Right cardiac atrium (tissue), 5 donors: ENCODE results near the gene PPM1M. TPM values are rescaled to one million over a fixed set of nuclear protein-coding genes. Genes with fewer than 3 reads are reported as not detected.
A peak's percentile ranks its signal among the peaks of the same experiment; 100 is the strongest.

Experiments used
- ATAC-seq, 2 donors: fragments of 200-7000 bp; cut with Tn5 transposase; one replicate each; pipeline versions ENCODE4 v1.8.0 to v1.9.1; 2020; ENCODE audit warnings: moderate library complexity in 2 of 2, mild to moderate bottlenecking in 1 of 2
- DNase-seq, 3 donors: peaks; one replicate each; pipeline ENCODE4 v3.0.0-alpha.2; 2020
- H3K27ac ChIP-seq: one replicate; pipeline ENCODE4 v1.5.1; 2013; ENCODE audit warnings: mild to moderate bottlenecking, low read length, control low read depth, moderate library complexity
- H3K27me3 ChIP-seq: one replicate; pipeline ENCODE4 v1.6.1; 2013; ENCODE audit not compliant: control insufficient read depth, insufficient read depth
- H3K4me1 ChIP-seq: one replicate; pipeline ENCODE4 v1.6.1; 2013; ENCODE audit warnings: low read length; ENCODE audit not compliant: control insufficient read depth, insufficient read depth
- H3K4me3 ChIP-seq: one replicate; pipeline ENCODE4 v1.5.1; 2013; ENCODE audit warnings: low read length, control low read depth
- H3K9me3 ChIP-seq: one replicate; pipeline ENCODE4 v1.6.1; 2013; ENCODE audit warnings: low read length; ENCODE audit not compliant: control insufficient read depth
- WGBS: extraction: QIAGEN DNeasy Blood & Tissue Kit; methylation state at CpG from one replicate; pipeline ENCODE4 v1.1.7; 2013; 5-methylcytosine and 5-hydroxymethylcytosine counted together
- intact Hi-C, 4 donors: fragments of 100-400 bp; cut with DNase I; formaldehyde crosslinking; loops; one replicate each; pipeline versions ENCODE4 v1.11.0 to v1.14.0; 2022 to 2023
- polyA plus RNA-seq: library from polyadenylated mRNA; stranded (reverse); fragments of 200-250 nt; gene quantifications from one replicate; pipeline ENCODE4 v1.2.3, GENCODE V29; 2013
- total RNA-seq, 4 donors: library from RNA; stranded (reverse); fragmentation: NEBNext Ultra II Directional; extraction: Animal tissue kit (Norgen Biotek cat#: 25700); gene quantifications; one replicate each; pipeline ENCODE4 v1.2.1, GENCODE V29; 2021
- donor health status: healthy with polysubstance abuse.
- donor health status: DM: no; HTN: yes; CAD: no.
- donor health status: DM: no; HTN: no; CAD: no.
- donor health status: DM: no; HTN: yes; CAD: no; lungs with severe emphysema.
- donor health status: DM: yes; HTN: yes; CAD: no.

The PPM1M gene
- total and polyA plus RNA-seq, 5 donors, result 9.5 to 16.3 (median 14.6) TPM

GRCh38 chr3:52238761-52239701 is 6.5 kb upstream of the PPM1M start, which contains the start of gene TWF2:
Gene TWF2, minus strand, starts transcription at chr3:52239158. Its CDS starts 142 bp downstream, at chr3:52239016.
- DNase-seq (peak; percentile 86 to 94 (median 94)), ATAC-seq (peak; percentile 91)
- WGBS, result under 1% methylated on average over 92 of the region's 92 CpGs
- peak within 1 kb of the TSS; percentile 81 for H3K27ac ChIP-seq
- H3K4me1 ChIP-seq, result peaks cover 17% of the 10 kb centered on the region
- H3K9me3 ChIP-seq, result no peaks in the 10 kb centered on the region
- intact Hi-C loops, result no loop called here
- peak within 1 kb of the TSS; percentile 55 for H3K4me3 ChIP-seq
- H3K27me3 ChIP-seq, result no peaks in the 10 kb centered on the region

GRCh38 chr3:52240059-52240885 is 5.3 kb upstream of the PPM1M start:
- intact Hi-C loops, result no loop called here
- no peak overlapping the region for H3K4me3 ChIP-seq
- peaks cover 17% of the 10 kb centered on the region for H3K4me1 ChIP-seq
- ATAC-seq (no peak), DNase-seq (peak in 2 of 3 donors; percentile 50 to 71)
- H3K27ac ChIP-seq, result peak overlapping the region; percentile 10
- H3K27me3 ChIP-seq, result no peaks in the 10 kb centered on the region
- WGBS, result 98% methylated on average over 1 of the region's 1 CpG
- no peaks in the 10 kb centered on the region for H3K9me3 ChIP-seq

GRCh38 chr3:52240886-52241370 is 4.6 kb upstream of the PPM1M start:
- DNase-seq, result no peak
- Histone ChIP-seq H3K9me3 (no peaks in the 10 kb centered on the region), H3K27me3 (no peaks in the 10 kb centered on the region), H3K4me3 (no peak overlapping the region), H3K4me1 (peaks cover 12% of the 10 kb centered on the region), H3K27ac (no peak overlapping the region)
- ATAC-seq, result no peak
- intact Hi-C loops, result no loop called here
- WGBS, result 95% methylated on average over 4 of the region's 4 CpGs

- Histone ChIP-seq H3K4me3 (no peak overlapping the region), H3K9me3 (no peaks in the 10 kb centered on the region), H3K4me1 (peaks cover 7% of the 10 kb centered on the region), H3K27ac (no peak overlapping the region), H3K27me3 (no peaks in the 10 kb centered on the region)
- ATAC-seq (no peak), DNase-seq (no peak)
- WGBS, result 88% methylated on average over 1 of the region's 1 CpG
- intact Hi-C loops, result no loop called here
These were observed 3.5 kb upstream of the PPM1M start for GRCh38 chr3:52242039-52242438.

- Histone ChIP-seq H3K4me1 (peaks cover 4% of the 10 kb centered on the region), H3K4me3 (no peak overlapping the region), H3K9me3 (no peaks in the 10 kb centered on the region), H3K27me3 (no peaks in the 10 kb centered on the region), H3K27ac (no peak overlapping the region)
- ATAC-seq (peak in 1 of 2 donors; percentile 9), DNase-seq (peak in 2 of 3 donors; percentile 67)
- intact Hi-C loops, result no loop called here
- WGBS, result 74% methylated on average over 9 of the region's 9 CpGs
These were observed 1.5 kb upstream of the PPM1M start for GRCh38 chr3:52243791-52244628.

- no peaks in the 10 kb centered on the region for H3K9me3 ChIP-seq
- no peak for DNase-seq
- H3K27ac ChIP-seq, result peak overlapping the region; percentile 67
- 32% methylated on average over 8 of the region's 8 CpGs for WGBS
- no peaks in the 10 kb centered on the region for H3K4me1 ChIP-seq
- peak; percentile 1 to 2 for ATAC-seq
- H3K4me3 ChIP-seq, result peak overlapping the region; percentile 62
- H3K27me3 ChIP-seq, result no peaks in the 10 kb centered on the region
- intact Hi-C loops, result loop anchor here in 1 of 4 donors (5.0 kb wide), 1 partner anchor 36 kb away; no protein-coding TSS in a partner anchor
These were observed 683 bp downstream of the PPM1M start for GRCh38 chr3:52246264-52246620.

GRCh38 chr3:52246728-52247408 is 1.3 kb downstream of the PPM1M start:
- H3K27me3 ChIP-seq, result no peaks in the 10 kb centered on the region
- intact Hi-C loops, result loop anchor here in 1 of 4 donors (5.0 kb wide), 1 partner anchor 35 kb away; no protein-coding TSS in a partner anchor
- H3K9me3 ChIP-seq, result no peaks in the 10 kb centered on the region
- no peak overlapping the region for H3K27ac ChIP-seq
- ATAC-seq, result peak in 1 of 2 donors; percentile 7
- no peaks in the 10 kb centered on the region for H3K4me1 ChIP-seq
- no peak overlapping the region for H3K4me3 ChIP-seq
- peak in 2 of 3 donors; percentile 57 for DNase-seq
- WGBS, result 83% methylated on average over 14 of the region's 14 CpGs

GRCh38 chr3:52247409-52248164 is 2.0 kb downstream of the PPM1M start:
- Histone ChIP-seq H3K4me1 (no peaks in the 10 kb centered on the region), H3K4me3 (no peak overlapping the region), H3K27ac (no peak overlapping the region), H3K27me3 (no peaks in the 10 kb centered on the region), H3K9me3 (no peaks in the 10 kb centered on the region)
- intact Hi-C loops, result loop anchor here in 1 of 4 donors (5.0 kb wide), 1 partner anchor 35 kb away; no protein-coding TSS in a partner anchor
- no peak for ATAC-seq
- 96% methylated on average over 7 of the region's 7 CpGs for WGBS
- peak in 2 of 3 donors; percentile 37 to 62 for DNase-seq

- H3K27ac ChIP-seq, result no peak overlapping the region
- H3K4me3 ChIP-seq, result no peak overlapping the region
- intact Hi-C loops, result loop anchor here in 1 of 4 donors (5.0 kb wide), 1 partner anchor 34 kb away; no protein-coding TSS in a partner anchor
- ATAC-seq, result no peak
- H3K4me1 ChIP-seq, result no peaks in the 10 kb centered on the region
- H3K27me3 ChIP-seq, result no peaks in the 10 kb centered on the region
- peak in 2 of 3 donors; percentile 34 to 46 for DNase-seq
- WGBS, result 94% methylated on average over 10 of the region's 10 CpGs
- no peaks in the 10 kb centered on the region for H3K9me3 ChIP-seq
These were observed 2.6 kb downstream of the PPM1M start for GRCh38 chr3:52248165-52248541.
